Measurements from ENCODE around the gene AMN. TPM values are rescaled to one million over a fixed set of nuclear protein-coding genes. Genes with fewer than 3 reads are reported as not detected.

The AMN gene
- total RNA-seq, 1 experiment from 2014 or later = not detected

DNA sequence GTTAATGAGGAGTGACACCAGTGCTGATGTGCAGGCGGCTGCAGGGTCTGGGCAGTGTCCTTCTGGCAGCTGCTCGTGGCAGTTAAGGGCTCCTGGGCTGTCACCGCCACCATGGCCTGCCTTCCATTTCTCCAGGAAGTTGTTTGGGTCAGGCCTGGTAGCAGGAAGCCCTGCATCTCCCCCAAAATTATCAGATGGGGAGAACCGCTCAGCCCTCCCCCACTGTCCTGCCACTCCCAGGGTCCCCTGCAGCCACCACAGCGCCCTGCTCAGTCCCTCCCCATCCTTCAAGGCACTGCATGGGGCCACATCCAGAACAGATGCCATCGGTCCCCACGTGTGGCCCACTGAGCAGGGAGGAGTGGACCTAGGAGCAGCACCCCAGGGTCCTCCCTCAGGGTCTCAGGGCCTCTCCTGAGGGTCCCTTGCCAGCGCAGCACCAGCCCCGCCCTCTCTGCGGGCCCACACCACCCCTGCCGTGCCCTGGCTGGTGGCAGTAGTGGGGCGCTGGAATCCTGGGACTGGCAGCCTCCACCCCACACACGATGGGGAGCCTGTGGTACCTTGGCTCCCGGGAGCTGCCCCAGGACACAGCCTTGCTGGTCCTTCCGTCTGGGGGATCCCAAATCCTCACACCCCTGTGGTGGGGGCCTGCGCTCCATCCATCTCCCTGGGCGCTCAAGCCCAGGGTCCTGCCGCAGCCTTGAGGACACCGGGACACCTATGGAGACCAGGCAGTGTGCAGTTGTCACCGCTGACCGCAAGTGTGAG lies 10.3 kb upstream of the AMN start:
- Mint-ChIP-seq H3K4me1 (ENCODE audit: insufficient read depth, unreplicated experiment) (no peaks in the 10 kb centered on the region), H3K9me3 (ENCODE audit: unreplicated experiment) (no peaks in the 10 kb centered on the region), H3K36me3 (ENCODE audit: insufficient read depth, unreplicated experiment) (peaks cover 14% of the 10 kb centered on the region), H3K27ac (ENCODE audit: low read depth, unreplicated experiment) (no peak overlapping the region), H3K27me3 (ENCODE audit: insufficient read depth, unreplicated experiment) (no peaks in the 10 kb centered on the region), H3K4me3 (ENCODE audit: unreplicated experiment) (no peak overlapping the region)
- BruUV-seq (replicated peaks) = no TSS peak
- TF ChIP-seq, protein P1, sequence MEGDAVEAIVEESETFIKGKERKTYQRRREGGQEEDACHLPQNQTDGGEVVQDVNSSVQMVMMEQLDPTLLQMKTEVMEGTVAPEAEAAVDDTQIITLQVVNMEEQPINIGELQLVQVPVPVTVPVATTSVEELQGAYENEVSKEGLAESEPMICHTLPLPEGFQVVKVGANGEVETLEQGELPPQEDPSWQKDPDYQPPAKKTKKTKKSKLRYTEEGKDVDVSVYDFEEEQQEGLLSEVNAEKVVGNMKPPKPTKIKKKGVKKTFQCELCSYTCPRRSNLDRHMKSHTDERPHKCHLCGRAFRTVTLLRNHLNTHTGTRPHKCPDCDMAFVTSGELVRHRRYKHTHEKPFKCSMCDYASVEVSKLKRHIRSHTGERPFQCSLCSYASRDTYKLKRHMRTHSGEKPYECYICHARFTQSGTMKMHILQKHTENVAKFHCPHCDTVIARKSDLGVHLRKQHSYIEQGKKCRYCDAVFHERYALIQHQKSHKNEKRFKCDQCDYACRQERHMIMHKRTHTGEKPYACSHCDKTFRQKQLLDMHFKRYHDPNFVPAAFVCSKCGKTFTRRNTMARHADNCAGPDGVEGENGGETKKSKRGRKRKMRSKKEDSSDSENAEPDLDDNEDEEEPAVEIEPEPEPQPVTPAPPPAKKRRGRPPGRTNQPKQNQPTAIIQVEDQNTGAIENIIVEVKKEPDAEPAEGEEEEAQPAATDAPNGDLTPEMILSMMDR (IDR thresholded peaks at IDR 0.05; ENCODE audit: unreplicated experiment) = no peak
- no peak for DNase-seq (ENCODE audit: unreplicated experiment)
- CTCF ChIA-PET = no interaction called here
- intact Hi-C loops (cut with micrococcal nuclease) = no loop called here
- POLR2A ChIA-PET = interaction anchor here (0.7 kb wide), 1 partner anchor 587 kb away, joined by 4 read pairs; no protein-coding TSS in a partner anchor

DNA sequence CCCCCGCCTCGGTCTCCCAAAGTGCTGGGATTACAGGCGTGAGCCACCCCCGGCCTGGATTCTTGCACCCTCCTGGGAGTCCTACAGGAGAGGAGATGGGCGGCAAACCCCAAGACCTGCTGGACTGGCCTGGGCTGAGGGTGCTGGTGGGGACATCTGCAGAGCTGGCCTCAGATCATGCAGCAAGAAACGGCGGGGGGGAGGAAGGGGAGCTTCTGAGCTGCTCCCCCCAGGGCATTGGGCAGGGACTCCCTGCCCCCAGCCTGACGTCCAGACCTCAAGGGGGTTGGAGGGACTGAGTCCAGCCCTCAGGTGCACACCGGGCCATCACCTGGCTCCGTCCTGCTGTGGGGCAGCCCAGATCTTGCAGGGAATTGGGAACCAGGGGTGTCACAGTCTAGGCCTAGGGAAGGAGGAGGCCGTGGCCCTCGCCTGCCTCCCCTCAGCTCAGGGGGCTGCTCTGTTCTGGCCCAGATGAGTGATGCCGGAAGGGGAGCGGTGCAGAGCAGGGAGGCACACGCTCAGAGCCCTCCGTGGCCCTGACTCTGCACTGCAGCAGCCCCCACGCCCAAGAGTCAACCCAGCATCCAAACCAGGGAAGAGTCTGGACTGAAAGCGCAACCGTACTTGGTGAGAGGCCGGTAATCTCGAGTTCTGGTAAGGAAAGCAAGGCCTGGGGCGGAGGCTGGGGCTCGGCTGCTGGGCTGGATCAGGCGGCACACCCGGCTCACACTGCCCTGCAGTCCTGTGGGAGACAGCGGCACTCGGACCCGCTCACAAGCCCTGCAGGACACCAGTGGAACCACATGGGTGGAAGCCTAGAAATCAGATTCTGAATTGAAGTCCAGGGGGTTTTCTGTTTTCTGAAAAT lies 8.9 kb upstream of the AMN start:
- ChIA-PET CTCF (interaction anchor here (0.6 kb wide), 2 partner anchors 139 to 145 kb away, joined by 3 read pairs; no protein-coding TSS in a partner anchor), POLR2A (no interaction called here)
- peaks cover 11% of the 10 kb centered on the region for H3K36me3 Mint-ChIP-seq (ENCODE audit: insufficient read depth, unreplicated experiment)
- no peak for DNase-seq (ENCODE audit: unreplicated experiment)
- no peaks in the 10 kb centered on the region for H3K4me1 Mint-ChIP-seq (ENCODE audit: insufficient read depth, unreplicated experiment)
- H3K4me3 Mint-ChIP-seq (ENCODE audit: unreplicated experiment) = no peak overlapping the region
- BruUV-seq (replicated peaks) = no TSS peak
- TF ChIP-seq, protein P1 (IDR thresholded peaks at IDR 0.05; ENCODE audit: unreplicated experiment) = no peak
- intact Hi-C loops (cut with micrococcal nuclease) = no loop called here
- no peaks in the 10 kb centered on the region for H3K9me3 Mint-ChIP-seq (ENCODE audit: unreplicated experiment)
- no peaks in the 10 kb centered on the region for H3K27me3 Mint-ChIP-seq (ENCODE audit: insufficient read depth, unreplicated experiment)
- H3K27ac Mint-ChIP-seq (ENCODE audit: low read depth, unreplicated experiment) = no peak overlapping the region

DNA sequence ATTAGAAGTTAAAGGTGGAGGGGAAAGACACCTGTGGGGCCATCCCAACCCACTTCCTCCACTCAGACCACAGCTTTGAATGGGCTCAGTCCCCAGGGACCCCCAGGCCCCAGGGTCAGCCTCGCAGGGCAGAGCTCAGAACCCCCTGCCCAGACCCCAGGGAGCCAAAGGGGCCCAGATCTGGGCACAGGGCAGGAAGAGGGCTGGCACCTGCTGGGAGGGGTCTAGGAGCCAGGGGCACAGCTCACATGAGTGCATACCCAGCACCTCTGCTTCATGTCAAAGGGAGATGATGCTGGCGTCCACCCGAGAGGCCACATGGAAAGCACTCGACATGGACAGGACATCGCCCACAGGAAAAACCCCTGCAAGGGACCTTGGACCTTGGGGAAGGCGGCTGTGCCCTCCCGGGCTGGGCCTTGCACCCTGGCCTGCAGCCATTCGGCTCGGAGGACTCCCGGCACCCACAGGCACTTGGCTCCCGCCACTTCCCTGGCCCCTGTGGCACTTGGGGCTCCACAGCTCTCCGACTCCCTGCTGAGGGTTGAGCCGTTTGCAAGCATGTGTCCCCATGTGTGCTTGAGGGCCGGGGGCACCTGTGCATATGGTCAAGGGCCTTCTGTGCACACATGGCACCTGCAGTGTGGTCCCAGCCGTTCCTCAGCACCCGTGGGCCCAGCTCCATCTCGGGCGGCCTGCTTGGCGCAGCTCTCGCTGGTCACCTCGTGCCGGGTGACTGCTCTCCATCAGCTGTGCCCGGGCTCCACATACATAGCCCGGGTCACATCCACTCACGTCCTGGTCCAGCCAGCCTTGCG lies 7.8 kb upstream of the AMN start:
- Mint-ChIP-seq H3K36me3 (ENCODE audit: insufficient read depth, unreplicated experiment) (peaks cover 11% of the 10 kb centered on the region), H3K27ac (ENCODE audit: low read depth, unreplicated experiment) (no peak overlapping the region), H3K27me3 (ENCODE audit: insufficient read depth, unreplicated experiment) (no peaks in the 10 kb centered on the region), H3K9me3 (ENCODE audit: unreplicated experiment) (no peaks in the 10 kb centered on the region), H3K4me3 (ENCODE audit: unreplicated experiment) (no peak overlapping the region), H3K4me1 (ENCODE audit: insufficient read depth, unreplicated experiment) (no peaks in the 10 kb centered on the region)
- no peak for DNase-seq (ENCODE audit: unreplicated experiment)
- BruUV-seq (replicated peaks) = no TSS peak
- POLR2A ChIA-PET = no interaction called here
- TF ChIP-seq, protein P1 (IDR thresholded peaks at IDR 0.05; ENCODE audit: unreplicated experiment) = no peak
- intact Hi-C loops (cut with micrococcal nuclease) = no loop called here
- CTCF ChIA-PET = no interaction called here

Measured in MCF 10A (cell line).